ENCODE results near the gene PSMD7. TPM values are rescaled to one million over a fixed set of nuclear protein-coding genes. Genes with fewer than 3 reads are reported as not detected.

PSMD7 gene
- total RNA-seq (10 to 100 TPM; 67.0 to 68.6 TPM), polyA plus RNA-seq (100 to 1,000 TPM; 111 to 142 TPM)

GRCh38 chr16:74296432-74297144, at the start of gene PSMD7:
Gene PSMD7, plus strand, starts transcription at chr16:74296814. Its CDS starts 101 bp downstream, at chr16:74296915.
- ChIA-PET CTCF (ENCODE audit: partially characterized antibody) (interaction anchor here (1.2 to 3.6 kb wide), 3 partner anchors 9 to 33 kb away, joined by 4 to 21 read pairs (median 5); no protein-coding TSS in a partner anchor), POLR2A (ENCODE audit: partially characterized antibody) (interaction anchor here (0.5 to 1.9 kb wide), 8 partner anchors 10 to 370 kb away, joined by 3 to 19 read pairs (median 4); partner anchors contain the start of gene RFWD3)
- intact Hi-C loops (cut with micrococcal nuclease) = loop anchor here (1.0 to 10.0 kb wide), 7 partner anchors 310 to 1632 kb away; partner anchors contain the start of genes ADAT1, GLG1, KARS1 and RFWD3
- Mint-ChIP-seq H3K4me1 (peaks cover 10 to 50% (median 31%) of the 10 kb centered on the region in 4 donors), H3K4me3 (peak within 1 kb of the TSS; percentile 86 to 98 (median 92)), H3K36me3 (peaks cover 18 to 40% of the 10 kb centered on the region in 2 donors), H3K9me3 (peaks cover 0 to 3% (median 0%) of the 10 kb centered on the region in 8 donors), H3K27ac (peak within 1 kb of the TSS; percentile 89 to 98 (median 96)), H3K27me3 (no peaks in the 10 kb centered on the region)
- DNase-seq = peak; percentile 89 to 91 (median 91)
- peak within 1 kb of the TSS; percentile 91 for H3K27ac ChIP-seq (ENCODE audit: low read depth, low read length)
- H3K4me1 ChIP-seq (ENCODE audit: insufficient read depth, low read length) = peaks cover 34% of the 10 kb centered on the region
- no peaks in the 10 kb centered on the region for H3K27me3 ChIP-seq (ENCODE audit: insufficient read depth, low read length)
- peaks cover 19% of the 10 kb centered on the region for H3K36me3 ChIP-seq (ENCODE audit: insufficient read depth, low read length)
- no peaks in the 10 kb centered on the region for H3K9me3 ChIP-seq (ENCODE audit: control insufficient read depth in 1 of 2, low read length in 2 of 2)
- peak within 1 kb of the TSS; percentile 43 to 88 for H3K4me3 ChIP-seq (ENCODE audit: low read length in 2 of 2)

DNA sequence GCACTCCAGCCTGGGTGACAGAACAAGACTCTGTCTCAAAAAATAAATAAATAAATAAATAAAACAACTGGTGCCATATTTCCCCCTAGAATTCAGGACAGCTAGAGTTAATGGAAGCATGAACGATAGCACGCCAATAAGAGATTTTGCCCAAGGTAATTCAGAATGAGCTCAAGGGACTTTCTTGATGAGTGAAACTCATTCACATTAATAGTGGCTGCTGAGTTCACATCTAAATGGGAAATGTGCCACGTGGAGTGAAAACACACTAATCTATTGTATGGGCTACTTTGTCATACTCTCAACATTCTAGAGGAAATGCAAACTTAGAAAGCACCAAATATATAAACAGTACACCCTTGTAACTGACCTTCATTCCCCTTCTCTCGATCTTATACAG, 47.4 kb upstream of the PSMD7 start:
- Mint-ChIP-seq H3K36me3 (no peaks in the 10 kb centered on the region), H3K27me3 (peaks cover 5 to 18% of the 10 kb centered on the region in 2 donors), H3K4me3 (no peak overlapping the region), H3K4me1 (no peaks in the 10 kb centered on the region), H3K9me3 (peaks cover 0 to 1% (median 0%) of the 10 kb centered on the region in 8 donors), H3K27ac (no peak overlapping the region)
- Histone ChIP-seq H3K9me3 (ENCODE audit: control insufficient read depth in 1 of 2, low read length in 2 of 2) (no peaks in the 10 kb centered on the region), H3K27ac (ENCODE audit: low read depth, low read length) (no peak overlapping the region), H3K36me3 (ENCODE audit: insufficient read depth, low read length) (no peaks in the 10 kb centered on the region), H3K27me3 (ENCODE audit: insufficient read depth, low read length) (no peaks in the 10 kb centered on the region), H3K4me3 (ENCODE audit: low read length in 2 of 2) (no peak overlapping the region), H3K4me1 (ENCODE audit: insufficient read depth, low read length) (no peaks in the 10 kb centered on the region)
- intact Hi-C loops (cut with micrococcal nuclease) = no loop called here
- no peak for DNase-seq
- POLR2A ChIA-PET (ENCODE audit: partially characterized antibody) = no interaction called here
- CTCF ChIA-PET (ENCODE audit: partially characterized antibody) = no interaction called here

DNA sequence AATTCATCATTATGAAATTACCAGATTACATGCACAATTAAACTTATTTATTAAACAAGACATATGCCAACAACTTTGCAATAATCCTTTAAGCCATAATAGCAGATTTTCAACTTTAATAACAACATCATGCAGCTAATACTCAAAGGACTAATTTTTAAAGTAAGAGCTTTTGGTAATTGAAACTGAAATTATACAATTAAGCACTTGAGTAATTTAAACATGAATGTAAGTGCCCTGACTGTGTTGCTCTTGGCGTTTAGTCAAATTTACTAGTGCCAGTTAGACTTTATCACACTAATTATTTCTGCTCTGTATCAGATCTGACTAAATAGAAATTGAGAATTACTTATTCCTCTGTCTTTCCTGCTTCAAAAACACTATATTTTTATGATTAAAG, 46.8 kb upstream of the PSMD7 start:
- Mint-ChIP-seq H3K27ac (no peak overlapping the region), H3K36me3 (no peaks in the 10 kb centered on the region), H3K4me3 (no peak overlapping the region), H3K4me1 (no peaks in the 10 kb centered on the region), H3K27me3 (peaks cover 5 to 18% of the 10 kb centered on the region in 2 donors), H3K9me3 (peaks cover 0 to 1% (median 0%) of the 10 kb centered on the region in 8 donors)
- no peak for DNase-seq
- intact Hi-C loops (cut with micrococcal nuclease) = no loop called here
- no peaks in the 10 kb centered on the region for H3K27me3 ChIP-seq (ENCODE audit: insufficient read depth, low read length)
- no peaks in the 10 kb centered on the region for H3K36me3 ChIP-seq (ENCODE audit: insufficient read depth, low read length)
- H3K9me3 ChIP-seq (ENCODE audit: control insufficient read depth in 1 of 2, low read length in 2 of 2) = no peaks in the 10 kb centered on the region
- H3K27ac ChIP-seq (ENCODE audit: low read depth, low read length) = no peak overlapping the region
- CTCF ChIA-PET (ENCODE audit: partially characterized antibody) = no interaction called here
- no peak overlapping the region for H3K4me3 ChIP-seq (ENCODE audit: low read length in 2 of 2)
- H3K4me1 ChIP-seq (ENCODE audit: insufficient read depth, low read length) = no peaks in the 10 kb centered on the region
- POLR2A ChIA-PET (ENCODE audit: partially characterized antibody) = no interaction called here

DNA sequence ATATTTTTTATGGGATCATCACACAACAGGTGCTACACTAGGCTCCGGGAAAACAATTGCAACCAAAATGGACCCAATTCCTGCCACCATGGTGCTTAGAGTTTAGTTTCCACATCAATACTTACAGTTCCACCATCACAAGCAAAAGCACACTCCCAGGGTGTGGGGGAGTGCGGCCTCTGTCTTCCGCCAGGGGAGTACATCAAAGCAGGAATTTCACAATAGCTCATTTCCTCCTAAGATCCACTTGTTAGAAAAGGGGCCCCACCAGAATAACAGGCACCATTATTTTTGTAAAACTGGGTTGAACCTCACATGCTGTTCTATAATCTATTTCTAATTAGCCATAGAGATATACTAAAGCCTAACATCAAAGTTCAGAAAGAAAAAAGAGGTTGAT, 44.3 kb upstream of the PSMD7 start:
- Histone ChIP-seq H3K9me3 (ENCODE audit: control insufficient read depth in 1 of 2, low read length in 2 of 2) (no peaks in the 10 kb centered on the region), H3K36me3 (ENCODE audit: insufficient read depth, low read length) (no peaks in the 10 kb centered on the region), H3K4me3 (ENCODE audit: low read length in 2 of 2) (no peak overlapping the region), H3K27me3 (ENCODE audit: insufficient read depth, low read length) (no peaks in the 10 kb centered on the region), H3K4me1 (ENCODE audit: insufficient read depth, low read length) (no peaks in the 10 kb centered on the region), H3K27ac (ENCODE audit: low read depth, low read length) (no peak overlapping the region)
- Mint-ChIP-seq H3K4me1 (no peaks in the 10 kb centered on the region), H3K27me3 (peaks cover 4 to 20% of the 10 kb centered on the region in 2 donors), H3K9me3 (no peaks in the 10 kb centered on the region), H3K4me3 (no peak overlapping the region), H3K27ac (no peak overlapping the region), H3K36me3 (no peaks in the 10 kb centered on the region)
- DNase-seq = no peak
- intact Hi-C loops (cut with micrococcal nuclease) = no loop called here
- POLR2A ChIA-PET (ENCODE audit: partially characterized antibody) = no interaction called here
- CTCF ChIA-PET (ENCODE audit: partially characterized antibody) = no interaction called here

- H3K4me1 ChIP-seq (ENCODE audit: insufficient read depth, low read length) = no peaks in the 10 kb centered on the region
- Mint-ChIP-seq H3K36me3 (no peaks in the 10 kb centered on the region), H3K4me1 (no peaks in the 10 kb centered on the region), H3K27ac (no peak overlapping the region), H3K27me3 (peaks cover 7 to 17% of the 10 kb centered on the region in 2 donors), H3K9me3 (no peaks in the 10 kb centered on the region), H3K4me3 (no peak overlapping the region)
- no peak overlapping the region for H3K27ac ChIP-seq (ENCODE audit: low read depth, low read length)
- no peaks in the 10 kb centered on the region for H3K27me3 ChIP-seq (ENCODE audit: insufficient read depth, low read length)
- intact Hi-C loops (cut with micrococcal nuclease) = no loop called here
- no peaks in the 10 kb centered on the region for H3K9me3 ChIP-seq (ENCODE audit: control insufficient read depth in 1 of 2, low read length in 2 of 2)
- no peak overlapping the region for H3K4me3 ChIP-seq (ENCODE audit: low read length in 2 of 2)
- DNase-seq = no peak
- CTCF ChIA-PET (ENCODE audit: partially characterized antibody) = no interaction called here
- no peaks in the 10 kb centered on the region for H3K36me3 ChIP-seq (ENCODE audit: insufficient read depth, low read length)
- POLR2A ChIA-PET (ENCODE audit: partially characterized antibody) = no interaction called here
Measured at GRCh38 chr16:74253161-74253938, 43.3 kb upstream of the PSMD7 start.

DNA sequence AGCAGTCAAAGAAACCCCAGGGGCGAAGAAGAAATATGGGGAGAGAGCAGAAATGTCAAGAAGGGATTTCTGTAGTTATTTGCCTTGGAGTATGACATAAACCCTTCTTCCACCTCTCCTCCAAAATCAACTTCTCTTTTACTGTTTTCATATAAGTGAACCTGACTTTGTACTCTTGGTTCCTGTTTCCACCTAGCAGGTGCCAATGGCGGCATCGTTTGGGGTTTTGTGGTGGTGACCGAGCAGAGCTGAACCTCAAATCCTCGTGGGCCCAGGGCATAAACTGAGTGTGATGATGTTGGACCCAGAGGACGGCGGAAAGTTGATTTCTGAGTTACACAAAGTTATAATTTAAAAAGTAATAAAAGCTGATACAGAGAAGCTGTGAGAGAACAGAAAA, 39.6 kb upstream of the PSMD7 start:
- no peak for DNase-seq
- Mint-ChIP-seq H3K4me1 (no peaks in the 10 kb centered on the region), H3K27me3 (peaks cover 10 to 12% of the 10 kb centered on the region in 2 donors), H3K36me3 (no peaks in the 10 kb centered on the region), H3K4me3 (no peak overlapping the region), H3K9me3 (no peaks in the 10 kb centered on the region), H3K27ac (no peak overlapping the region)
- Histone ChIP-seq H3K4me3 (ENCODE audit: low read length in 2 of 2) (no peak overlapping the region), H3K36me3 (ENCODE audit: insufficient read depth, low read length) (no peaks in the 10 kb centered on the region), H3K27me3 (ENCODE audit: insufficient read depth, low read length) (no peaks in the 10 kb centered on the region), H3K27ac (ENCODE audit: low read depth, low read length) (no peak overlapping the region), H3K4me1 (ENCODE audit: insufficient read depth, low read length) (no peaks in the 10 kb centered on the region), H3K9me3 (ENCODE audit: control insufficient read depth in 1 of 2, low read length in 2 of 2) (no peaks in the 10 kb centered on the region)
- CTCF ChIA-PET (ENCODE audit: partially characterized antibody) = no interaction called here
- POLR2A ChIA-PET (ENCODE audit: partially characterized antibody) = no interaction called here
- intact Hi-C loops (cut with micrococcal nuclease) = no loop called here

GRCh38 chr16:74261068-74261467, 35.5 kb upstream of the PSMD7 start:
- ChIA-PET POLR2A (ENCODE audit: partially characterized antibody) (no interaction called here), CTCF (ENCODE audit: partially characterized antibody) (no interaction called here)
- DNase-seq = no peak
- no peaks in the 10 kb centered on the region for H3K36me3 Mint-ChIP-seq
- no peak overlapping the region for H3K27ac Mint-ChIP-seq
- Histone ChIP-seq H3K36me3 (ENCODE audit: insufficient read depth, low read length) (no peaks in the 10 kb centered on the region), H3K4me1 (ENCODE audit: insufficient read depth, low read length) (no peaks in the 10 kb centered on the region), H3K9me3 (ENCODE audit: control insufficient read depth in 1 of 2, low read length in 2 of 2) (no peaks in the 10 kb centered on the region), H3K27me3 (ENCODE audit: insufficient read depth, low read length) (no peaks in the 10 kb centered on the region), H3K27ac (ENCODE audit: low read depth, low read length) (no peak overlapping the region), H3K4me3 (ENCODE audit: low read length in 2 of 2) (no peak overlapping the region)
- peaks cover 11 to 12% of the 10 kb centered on the region in 2 donors for H3K27me3 Mint-ChIP-seq
- intact Hi-C loops (cut with micrococcal nuclease) = no loop called here
- H3K4me3 Mint-ChIP-seq = no peak overlapping the region
- H3K4me1 Mint-ChIP-seq = no peaks in the 10 kb centered on the region
- no peaks in the 10 kb centered on the region for H3K9me3 Mint-ChIP-seq
